SHP77 treated with DMSO at 0.1 percent for 48 hours (cell line): ENCODE data around the gene BIN1.
A peak's percentile ranks its signal among the peaks of the same experiment; 100 is the strongest.
"Not testable (repeated sequence)": the region's sequence is repeated elsewhere in the genome, so short reads cannot be mapped to it uniquely, and the experiment has no call there.

Experiments used
- DNase-seq: peaks from one replicate; lab custom pipeline; 2025; lab: John Stamatoyannopoulos, UW

Gene BIN1

GRCh38 chr2:127046579-127046978 is 60.4 kb downstream of the BIN1 start:
- DNase-seq, result no peak

- no peak for DNase-seq
Measured at GRCh38 chr2:127045792-127046501, 61.0 kb downstream of the BIN1 start.

- no peak for DNase-seq
Measured at GRCh38 chr2:127044977-127045661, 61.8 kb downstream of the BIN1 start.

GRCh38 chr2:127044165-127044718 is 62.7 kb downstream of the BIN1 start:
- no peak for DNase-seq

- no peak for DNase-seq
Measured at GRCh38 chr2:127043367-127044164, 63.4 kb downstream of the BIN1 start.

GRCh38 chr2:127041259-127041970 is 65.5 kb downstream of the BIN1 start:
- no peak for DNase-seq

GRCh38 chr2:127040169-127040568 is 66.8 kb downstream of the BIN1 start:
- no peak for DNase-seq

- DNase-seq, result no peak
Measured at GRCh38 chr2:127039387-127040031, 67.4 kb downstream of the BIN1 start.

- DNase-seq, result no peak
Measured at GRCh38 chr2:127037476-127037875, 69.5 kb downstream of the BIN1 start.

GRCh38 chr2:127034883-127035611 is 71.9 kb downstream of the BIN1 start:
- DNase-seq, result no peak

- no peak for DNase-seq
Measured at GRCh38 chr2:127034051-127034450, 72.9 kb downstream of the BIN1 start.

GRCh38 chr2:127032621-127033020 is 74.3 kb downstream of the BIN1 start:
- no peak for DNase-seq

GRCh38 chr2:127029350-127030051 is 77.5 kb downstream of the BIN1 start:
- DNase-seq, result no peak

GRCh38 chr2:127028745-127029144 is 78.2 kb downstream of the BIN1 start:
- DNase-seq, result not testable (repeated sequence)

GRCh38 chr2:127027715-127028114 is 79.2 kb downstream of the BIN1 start:
- DNase-seq, result no peak

GRCh38 chr2:127025359-127026166 is 81.4 kb downstream of the BIN1 start:
- DNase-seq, result peak; percentile 81

GRCh38 chr2:127024769-127025358 is 82.1 kb downstream of the BIN1 start:
- DNase-seq, result peak; percentile 42

GRCh38 chr2:127023504-127023903 is 83.5 kb downstream of the BIN1 start:
- no peak for DNase-seq

- no peak for DNase-seq
Measured at GRCh38 chr2:127022817-127023216, 84.1 kb downstream of the BIN1 start.
